Liver (tissue), 9 donors: ENCODE results near the gene EXOC2. TPM values are rescaled to one million over a fixed set of nuclear protein-coding genes. Genes with fewer than 3 reads are reported as not detected.

ENCODE experiments used
- DNase-seq: peaks from one replicate; pipeline ENCODE4 v3.0.0-alpha.2; 2017; ENCODE audit warnings: low spot score
- H3K27ac ChIP-seq, 2 donors: one replicate each; pipeline ENCODE4 v1.7.0; 2013; ENCODE audit warnings: inconsistent platforms in 2 of 2, low read length in 2 of 2, control low read depth in 1 of 2, low read depth in 1 of 2, mild to moderate bottlenecking in 1 of 2
- H3K27me3 ChIP-seq, 4 donors: one replicate each; pipeline versions ENCODE4 v1.6.1 to v1.7.0; 2013; ENCODE audit warnings: low read length in 3 of 4, inconsistent platforms in 1 of 4, mild to moderate bottlenecking in 1 of 4, moderate library complexity in 1 of 4; ENCODE audit not compliant: control insufficient read depth in 4 of 4, insufficient read depth in 4 of 4
- H3K36me3 ChIP-seq, 4 donors: one replicate each; pipeline versions ENCODE4 v1.6.1 to v1.7.0; 2013; ENCODE audit warnings: low read length in 3 of 4, mild to moderate bottlenecking in 3 of 4, low read depth in 1 of 4, moderate library complexity in 1 of 4; ENCODE audit not compliant: control insufficient read depth in 4 of 4, insufficient read depth in 3 of 4
- H3K4me1 ChIP-seq, 4 donors: one replicate each; pipeline versions ENCODE4 v1.6.1 to v1.7.0; 2013; ENCODE audit warnings: low read length in 3 of 4, mild to moderate bottlenecking in 3 of 4, moderate library complexity in 1 of 4; ENCODE audit not compliant: control insufficient read depth in 4 of 4, insufficient read depth in 4 of 4
- H3K4me3 ChIP-seq, 3 donors: one replicate each; pipeline versions ENCODE4 v1.6.1 to v1.7.0; 2013; ENCODE audit warnings: low read length in 3 of 3, control low read depth in 1 of 3, low read depth in 1 of 3, mild to moderate bottlenecking in 1 of 3
- H3K9ac ChIP-seq, 2 donors: one replicate each; pipeline ENCODE4 v1.7.0; 2013; ENCODE audit warnings: low read length in 2 of 2, mild to moderate bottlenecking in 2 of 2, moderate library complexity in 2 of 2, control low read depth in 1 of 2, low read depth in 1 of 2
- H3K9me3 ChIP-seq, 4 donors: one replicate each; pipeline versions ENCODE4 v1.6.1 to v1.7.0; 2013; ENCODE audit warnings: low read length in 3 of 4; ENCODE audit not compliant: control insufficient read depth in 4 of 4
- ATF3 ChIP-seq: IDR thresholded peaks from 2 replicates; pipeline ENCODE4 v1.6.1; 2016; ENCODE audit warnings: antibody characterized with exemption
- CTCF ChIP-seq: fragments of 150-350 bp; IDR thresholded peaks from 2 replicates; pipeline ENCODE4 v1.5.1; 2017; ENCODE audit warnings: improper control_type of control experiment, low read depth, low read length; ENCODE audit not compliant: missing input control
- EGR1 ChIP-seq, 2 donors: IDR thresholded peaks; 2 replicates each; pipeline ENCODE4 v1.6.1; 2016 to 2018; ENCODE audit warnings: antibody characterized with exemption in 2 of 2, low read depth in 2 of 2
- FOXA1 ChIP-seq: IDR thresholded peaks from 2 replicates; pipeline ENCODE4 v1.6.1; 2016; ENCODE audit warnings: antibody characterized with exemption
- FOXA2 ChIP-seq: IDR thresholded peaks from 2 replicates; pipeline ENCODE4 v1.6.1; 2016; ENCODE audit warnings: antibody characterized with exemption
- GABPA ChIP-seq, 2 donors: IDR thresholded peaks in 1 of 2; conservative IDR thresholded peaks in 1 of 2; 2 replicates each; pipeline ENCODE4 v1.6.1; 2016; ENCODE audit warnings: antibody characterized with exemption in 2 of 2, mild to moderate bottlenecking in 1 of 2, moderate library complexity in 1 of 2
- HNF4A ChIP-seq, 2 donors: conservative IDR thresholded peaks; 2 replicates each; pipeline ENCODE4 v1.6.1; 2016; ENCODE audit warnings: antibody characterized with exemption in 2 of 2, mild to moderate bottlenecking in 2 of 2
- HNF4G ChIP-seq: IDR thresholded peaks from 2 replicates; pipeline ENCODE4 v1.6.1; 2016; ENCODE audit warnings: antibody characterized with exemption
- JUND ChIP-seq, 2 donors: IDR thresholded peaks; 2 replicates each; pipeline ENCODE4 v1.6.1; 2016; ENCODE audit warnings: antibody characterized with exemption in 2 of 2
- MAX ChIP-seq: IDR thresholded peaks from 2 replicates; pipeline ENCODE4 v1.6.1; 2016; ENCODE audit warnings: antibody characterized with exemption
- NR2F2 ChIP-seq: IDR thresholded peaks from 2 replicates; pipeline ENCODE4 v1.6.1; 2016; ENCODE audit warnings: antibody characterized with exemption
- RAD21 ChIP-seq, 2 donors: IDR thresholded peaks; 2 replicates each; pipeline ENCODE4 v1.6.1; 2016; ENCODE audit warnings: antibody characterized with exemption in 2 of 2, mild to moderate bottlenecking in 2 of 2
- REST ChIP-seq: IDR thresholded peaks from 2 replicates; pipeline ENCODE4 v1.6.1; 2016; ENCODE audit warnings: antibody characterized with exemption, mild to moderate bottlenecking
- RXRA ChIP-seq, 2 donors: IDR thresholded peaks; 2 replicates each; pipeline ENCODE4 v1.6.1; 2017 to 2018; ENCODE audit warnings: antibody characterized with exemption in 2 of 2, mild to moderate bottlenecking in 1 of 2
- SP1 ChIP-seq: IDR thresholded peaks from 2 replicates; pipeline ENCODE4 v1.6.1; 2018; ENCODE audit warnings: antibody characterized with exemption, mild to moderate bottlenecking
- TAF1 ChIP-seq: conservative IDR thresholded peaks from 2 replicates; pipeline ENCODE4 v1.6.1; 2016; ENCODE audit warnings: antibody characterized with exemption, mild to moderate bottlenecking
- YY1 ChIP-seq: IDR thresholded peaks from 2 replicates; pipeline ENCODE4 v1.6.1; 2016; ENCODE audit warnings: antibody characterized with exemption, mild to moderate bottlenecking
- ZBTB33 ChIP-seq: IDR thresholded peaks from 2 replicates; pipeline ENCODE4 v1.6.1; 2016; ENCODE audit warnings: antibody characterized with exemption
- WGBS: extraction: QIAGEN DNeasy Blood & Tissue Kit; methylation state at CpG from one replicate; pipeline ENCODE4 v1.1.7; 2013; 5-methylcytosine and 5-hydroxymethylcytosine counted together
- polyA plus RNA-seq, 2 donors: library from polyadenylated mRNA; stranded (reverse) in 1 of 2; unstranded in 1 of 2; fragments of 200-250 nt in 1 of 2; fragments of >200 nt in 1 of 2; fragmentation: Nextera tagmentation in 1 of 2; extraction: Ambion mirVana in 1 of 2; gene quantifications; one replicate each; pipeline versions ENCODE4 v1.2.1 to v1.2.3, GENCODE V29; 2013 to 2015
- total RNA-seq, 2 donors: library from RNA; depleted of rRNA; stranded (reverse); fragments of >200 nt; gene quantifications; one replicate each; pipeline ENCODE4 v1.2.3, GENCODE V29; 2014
- donor health status: healthy.
- donor health status: healthy.
- donor health status: healthy.
- donor health status: healthy.
- donor health status: healthy.

EXOC2 gene
- total and polyA plus RNA-seq, 4 donors = 6.7 to 15.3 (median 9.2) TPM

GRCh38 chr6:729606-730320, 36.8 kb upstream of the EXOC2 start:
- H3K36me3 ChIP-seq = no peaks in the 10 kb centered on the region
- 78% methylated on average over 10 of the region's 10 CpGs for WGBS
- peaks cover 0 to 4% (median 0%) of the 10 kb centered on the region in 4 donors for H3K27me3 ChIP-seq
- no peaks in the 10 kb centered on the region for H3K9me3 ChIP-seq
- H3K9ac ChIP-seq = no peak overlapping the region
- H3K4me3 ChIP-seq = no peak overlapping the region
- H3K4me1 ChIP-seq = no peaks in the 10 kb centered on the region
- DNase-seq = no peak
- no peak for TF ChIP-seq SP1
- no peak for TF ChIP-seq MAX
- TF ChIP-seq HNF4G = no peak
- no peak overlapping the region for H3K27ac ChIP-seq

- DNase-seq = no peak
- Histone ChIP-seq H3K9me3 (no peaks in the 10 kb centered on the region), H3K27me3 (peaks cover 0 to 3% (median 0%) of the 10 kb centered on the region in 4 donors), H3K4me1 (no peaks in the 10 kb centered on the region), H3K27ac (no peak overlapping the region), H3K4me3 (no peak overlapping the region), H3K9ac (no peak overlapping the region), H3K36me3 (no peaks in the 10 kb centered on the region)
- TF ChIP-seq FOXA1 (no peak), HNF4G (no peak), HNF4A (conservative IDR thresholded peaks at IDR 0.05) (no peak), NR2F2 (no peak), JUND (IDR thresholded peaks at IDR 0.05) (no peak), TAF1 (no peak), MAX (no peak), EGR1 (IDR thresholded peaks at IDR 0.05; ENCODE audit: low read depth in 2 of 2) (no peak), GABPA (IDR thresholded peaks at IDR 0.05 in 1 of 2, conservative IDR thresholded peaks at IDR 0.05 in 1 of 2) (no peak), RXRA (IDR thresholded peaks at IDR 0.05) (no peak), SP1 (no peak), FOXA2 (no peak)
- 63% methylated on average over 3 of the region's 3 CpGs for WGBS
Observed at GRCh38 chr6:727856-728255, 34.9 kb upstream of the EXOC2 start.

GRCh38 chr6:723540-723939, 30.6 kb upstream of the EXOC2 start:
- TF ChIP-seq RXRA (IDR thresholded peaks at IDR 0.05) (no peak), TAF1 (no peak), ZBTB33 (no peak), MAX (no peak), JUND (IDR thresholded peaks at IDR 0.05) (no peak), EGR1 (IDR thresholded peaks at IDR 0.05; ENCODE audit: low read depth in 2 of 2) (no peak), FOXA2 (no peak), REST (no peak), HNF4A (conservative IDR thresholded peaks at IDR 0.05) (no peak), CTCF (no peak), GABPA (IDR thresholded peaks at IDR 0.05 in 1 of 2, conservative IDR thresholded peaks at IDR 0.05 in 1 of 2) (no peak), HNF4G (no peak), ATF3 (no peak), YY1 (no peak), FOXA1 (no peak), NR2F2 (no peak), SP1 (no peak), RAD21 (IDR thresholded peaks at IDR 0.05) (no peak)
- Histone ChIP-seq H3K4me1 (no peaks in the 10 kb centered on the region), H3K27me3 (peaks cover 0 to 3% (median 0%) of the 10 kb centered on the region in 4 donors), H3K9ac (no peak overlapping the region), H3K27ac (no peak overlapping the region), H3K9me3 (no peaks in the 10 kb centered on the region), H3K36me3 (no peaks in the 10 kb centered on the region), H3K4me3 (no peak overlapping the region)
- WGBS = 88% methylated on average over 3 of the region's 3 CpGs
- DNase-seq = no peak
